IPS-15b (cell line): ENCODE results near the gene KAT6B.

Source experiments
- H3K27me3 ChIP-seq: one replicate; pipeline ENCODE4 v1.6.1; 2013; ENCODE audit warnings: low read length; ENCODE audit not compliant: control insufficient read depth, insufficient read depth
- H3K36me3 ChIP-seq: one replicate; pipeline ENCODE4 v1.6.1; 2013; ENCODE audit warnings: low read length; ENCODE audit not compliant: control insufficient read depth, insufficient read depth
- H3K4me1 ChIP-seq: one replicate; pipeline ENCODE4 v1.6.1; 2013; ENCODE audit warnings: mild to moderate bottlenecking, low read length; ENCODE audit not compliant: control insufficient read depth, insufficient read depth
- H3K4me3 ChIP-seq: one replicate; pipeline ENCODE4 v1.5.1; 2013; ENCODE audit warnings: low read depth, low read length
- H3K9ac ChIP-seq: one replicate; pipeline ENCODE4 v1.6.1; 2013; ENCODE audit warnings: low read depth, mild to moderate bottlenecking, low read length
- H3K9me3 ChIP-seq: one replicate; pipeline ENCODE4 v1.6.1; 2013; ENCODE audit warnings: mild to moderate bottlenecking, low read length; ENCODE audit not compliant: control insufficient read depth, insufficient read depth

Gene KAT6B

GRCh38 chr10:75015442-75015841 is 189.0 kb downstream of the KAT6B start:
- Histone ChIP-seq H3K4me3 (no peak overlapping the region), H3K9ac (no peak overlapping the region), H3K4me1 (no peaks in the 10 kb centered on the region), H3K9me3 (no peaks in the 10 kb centered on the region), H3K36me3 (no peaks in the 10 kb centered on the region), H3K27me3 (no peaks in the 10 kb centered on the region)

GRCh38 chr10:75016325-75016724 is 189.9 kb downstream of the KAT6B start:
- Histone ChIP-seq H3K36me3 (no peaks in the 10 kb centered on the region), H3K9me3 (no peaks in the 10 kb centered on the region)

GRCh38 chr10:75018251-75018650 is 191.9 kb downstream of the KAT6B start:
- H3K36me3 ChIP-seq: no peaks in the 10 kb centered on the region
- no peak overlapping the region for H3K9ac ChIP-seq
- no peaks in the 10 kb centered on the region for H3K4me1 ChIP-seq
- H3K9me3 ChIP-seq: no peaks in the 10 kb centered on the region
- H3K4me3 ChIP-seq: no peak overlapping the region
- no peaks in the 10 kb centered on the region for H3K27me3 ChIP-seq

More at GRCh38 chr10:75016325-75016724, 189.9 kb downstream of the KAT6B start:
- Histone ChIP-seq H3K4me3 (no peak overlapping the region), H3K4me1 (no peaks in the 10 kb centered on the region), H3K27me3 (no peaks in the 10 kb centered on the region), H3K9ac (no peak overlapping the region)

GRCh38 chr10:75018686-75019307 is 192.4 kb downstream of the KAT6B start:
- H3K9me3 ChIP-seq: no peaks in the 10 kb centered on the region
- no peaks in the 10 kb centered on the region for H3K27me3 ChIP-seq
- no peak overlapping the region for H3K4me3 ChIP-seq
- H3K36me3 ChIP-seq: no peaks in the 10 kb centered on the region
- no peaks in the 10 kb centered on the region for H3K4me1 ChIP-seq
- H3K9ac ChIP-seq: no peak overlapping the region

- Histone ChIP-seq H3K9ac (no peak overlapping the region), H3K9me3 (no peaks in the 10 kb centered on the region), H3K4me1 (no peaks in the 10 kb centered on the region), H3K27me3 (no peaks in the 10 kb centered on the region), H3K36me3 (no peaks in the 10 kb centered on the region), H3K4me3 (no peak overlapping the region)
Measured at GRCh38 chr10:75019370-75019769, 193.0 kb downstream of the KAT6B start.

- Histone ChIP-seq H3K4me3 (no peak overlapping the region), H3K27me3 (no peaks in the 10 kb centered on the region), H3K4me1 (no peaks in the 10 kb centered on the region), H3K9me3 (no peaks in the 10 kb centered on the region), H3K9ac (no peak overlapping the region), H3K36me3 (peaks cover 2% of the 10 kb centered on the region)
Measured at GRCh38 chr10:75020168-75020567, 193.8 kb downstream of the KAT6B start.

- no peak overlapping the region for H3K4me3 ChIP-seq
- H3K4me1 ChIP-seq: no peaks in the 10 kb centered on the region
- H3K36me3 ChIP-seq: peaks cover 3% of the 10 kb centered on the region
- H3K9ac ChIP-seq: no peak overlapping the region
- no peaks in the 10 kb centered on the region for H3K27me3 ChIP-seq
- H3K9me3 ChIP-seq: no peaks in the 10 kb centered on the region
Measured at GRCh38 chr10:75021379-75022249, 195.2 kb downstream of the KAT6B start.

GRCh38 chr10:75023074-75023473 is 196.7 kb downstream of the KAT6B start:
- H3K4me1 ChIP-seq: no peaks in the 10 kb centered on the region
- H3K27me3 ChIP-seq: no peaks in the 10 kb centered on the region
- H3K9me3 ChIP-seq: no peaks in the 10 kb centered on the region
- no peak overlapping the region for H3K9ac ChIP-seq
- H3K36me3 ChIP-seq: peaks cover 3% of the 10 kb centered on the region
- no peak overlapping the region for H3K4me3 ChIP-seq

- no peaks in the 10 kb centered on the region for H3K9me3 ChIP-seq
- no peak overlapping the region for H3K4me3 ChIP-seq
- H3K36me3 ChIP-seq: peaks cover 7% of the 10 kb centered on the region
- no peaks in the 10 kb centered on the region for H3K27me3 ChIP-seq
- no peak overlapping the region for H3K9ac ChIP-seq
- no peaks in the 10 kb centered on the region for H3K4me1 ChIP-seq
Measured at GRCh38 chr10:75024971-75025523, 198.6 kb downstream of the KAT6B start.

GRCh38 chr10:75028049-75028448 is 201.6 kb downstream of the KAT6B start:
- no peaks in the 10 kb centered on the region for H3K27me3 ChIP-seq
- no peak overlapping the region for H3K9ac ChIP-seq
- peaks cover 14% of the 10 kb centered on the region for H3K36me3 ChIP-seq
- no peaks in the 10 kb centered on the region for H3K4me1 ChIP-seq
- no peak overlapping the region for H3K4me3 ChIP-seq
- no peaks in the 10 kb centered on the region for H3K9me3 ChIP-seq

GRCh38 chr10:75028748-75029147 is 202.3 kb downstream of the KAT6B start:
- no peak overlapping the region for H3K4me3 ChIP-seq
- no peak overlapping the region for H3K9ac ChIP-seq
- H3K36me3 ChIP-seq: peaks cover 14% of the 10 kb centered on the region
- no peaks in the 10 kb centered on the region for H3K27me3 ChIP-seq
- H3K9me3 ChIP-seq: no peaks in the 10 kb centered on the region
- H3K4me1 ChIP-seq: no peaks in the 10 kb centered on the region

- Histone ChIP-seq H3K9ac (no peak overlapping the region), H3K9me3 (no peaks in the 10 kb centered on the region), H3K27me3 (no peaks in the 10 kb centered on the region), H3K36me3 (peaks cover 14% of the 10 kb centered on the region), H3K4me1 (no peaks in the 10 kb centered on the region), H3K4me3 (no peak overlapping the region)
Measured at GRCh38 chr10:75029420-75029819, 203.0 kb downstream of the KAT6B start.
